H9 (cell line): ENCODE measurements around the gene CMTM4. TPM values are rescaled to one million over a fixed set of nuclear protein-coding genes. Genes with fewer than 3 reads are reported as not detected.

ENCODE experiments used
- DNase-seq: peaks from one replicate; pipeline ENCODE4 v3.0.0-alpha.2; 2017
- H2AFZ ChIP-seq: one replicate; pipeline ENCODE4 v1.6.1; 2013; ENCODE audit warnings: mild to moderate bottlenecking, low read length, control low read depth, moderate library complexity
- H2AK5ac ChIP-seq: 2 replicates; pipeline ENCODE4 v1.6.1; 2013; ENCODE audit warnings: low read length, control low read depth, mixed read lengths; ENCODE audit not compliant: insufficient read length
- H2BK120ac ChIP-seq: one replicate; pipeline ENCODE4 v1.6.1; 2013; ENCODE audit warnings: low read depth, mild to moderate bottlenecking, low read length, control low read depth, inconsistent platforms; ENCODE audit not compliant: poor library complexity, severe bottlenecking
- H2BK12ac ChIP-seq: 2 replicates; pipeline ENCODE4 v1.6.1; 2013; ENCODE audit warnings: low read length, control low read depth, mixed read lengths, low read depth; ENCODE audit not compliant: insufficient read length
- H2BK15ac ChIP-seq: 2 replicates; pipeline ENCODE4 v1.6.1; 2013; ENCODE audit warnings: low read depth, low read length, control low read depth
- H2BK20ac ChIP-seq: one replicate; pipeline ENCODE4 v1.6.1; 2013; ENCODE audit warnings: low read depth, mild to moderate bottlenecking, low read length, control low read depth, inconsistent platforms; ENCODE audit not compliant: poor library complexity, severe bottlenecking
- H2BK5ac ChIP-seq: 2 replicates; pipeline ENCODE4 v1.6.1; 2013; ENCODE audit warnings: low read length, control low read depth, mixed read lengths; ENCODE audit not compliant: insufficient read length
- H3K14ac ChIP-seq: 2 replicates; pipeline ENCODE4 v1.6.1; 2013; ENCODE audit warnings: low read length, control low read depth; ENCODE audit not compliant: insufficient read depth
- H3K18ac ChIP-seq: 2 replicates; pipeline ENCODE4 v1.6.1; 2013; ENCODE audit warnings: low read depth, mild to moderate bottlenecking, mixed read lengths, low read length, control low read depth; ENCODE audit not compliant: insufficient read length
- H3K23ac ChIP-seq: 2 replicates; pipeline ENCODE4 v1.6.1; 2013; ENCODE audit warnings: low read length, control low read depth, mixed read lengths, low read depth; ENCODE audit not compliant: insufficient read length
- H3K23me2 ChIP-seq: 2 replicates; pipeline ENCODE4 v1.6.1; 2013; ENCODE audit warnings: low read depth, mild to moderate bottlenecking, mixed read lengths, low read length, control low read depth; ENCODE audit not compliant: insufficient read length, poor library complexity, severe bottlenecking
- H3K27ac ChIP-seq: 2 replicates; pipeline ENCODE4 v1.5.1; 2013; ENCODE audit warnings: low read length, control low read depth, mixed read lengths, low read depth; ENCODE audit not compliant: insufficient read length
- H3K27me3 ChIP-seq: 2 replicates; pipeline ENCODE4 v1.6.1; 2013; ENCODE audit warnings: low read length, control low read depth, inconsistent platforms; ENCODE audit not compliant: insufficient read depth
- H3K4ac ChIP-seq: 2 replicates; pipeline ENCODE4 v1.6.1; 2013; ENCODE audit warnings: low read depth, mild to moderate bottlenecking, control low read depth, inconsistent platforms, low read length, moderate library complexity
- H3K4me1 ChIP-seq: 2 replicates; pipeline ENCODE4 v1.6.1; 2013; ENCODE audit warnings: low read length, control low read depth, inconsistent platforms; ENCODE audit not compliant: insufficient read depth
- H3K4me2 ChIP-seq: 2 replicates; pipeline ENCODE4 v1.6.1; 2013; ENCODE audit warnings: low read length, control low read depth, mixed read lengths; ENCODE audit not compliant: insufficient read length, insufficient read depth
- H3K56ac ChIP-seq: 2 replicates; pipeline ENCODE4 v1.6.1; 2013; ENCODE audit warnings: low read depth, mild to moderate bottlenecking, mixed read lengths, low read length, control low read depth; ENCODE audit not compliant: insufficient read length
- H3K79me1 ChIP-seq: 2 replicates; pipeline ENCODE4 v1.6.1; 2013; ENCODE audit warnings: low read depth, mild to moderate bottlenecking, moderate library complexity, low read length, control low read depth, inconsistent platforms; ENCODE audit not compliant: insufficient read depth, poor library complexity, severe bottlenecking
- H3K79me2 ChIP-seq: 2 replicates; pipeline ENCODE4 v1.6.1; 2013; ENCODE audit warnings: low read length, control low read depth, inconsistent platforms; ENCODE audit not compliant: insufficient read depth
- H3K9ac ChIP-seq: 2 replicates; pipeline ENCODE4 v1.6.1; 2013; ENCODE audit warnings: low read length, control low read depth, mixed read lengths; ENCODE audit not compliant: insufficient read length; ENCODE audit errors: extremely low read depth
- H3K9me3 ChIP-seq: one replicate; pipeline ENCODE4 v1.6.1; 2013; ENCODE audit warnings: low read depth, low read length, inconsistent platforms; ENCODE audit not compliant: control insufficient read depth
- H3T11ph ChIP-seq: one replicate; pipeline ENCODE4 v1.6.1; 2013; ENCODE audit warnings: mild to moderate bottlenecking, low read length, control low read depth, inconsistent platforms
- H4K20me1 ChIP-seq: one replicate; pipeline ENCODE4 v1.6.1; 2013; ENCODE audit not compliant: control insufficient read depth, insufficient read length, insufficient read depth
- H4K5ac ChIP-seq: 2 replicates; pipeline ENCODE4 v1.6.1; 2013; ENCODE audit warnings: low read depth, mild to moderate bottlenecking, mixed read lengths, low read length, control low read depth; ENCODE audit not compliant: insufficient read length
- H4K8ac ChIP-seq: replicated peaks from 2 replicates; pipeline ENCODE4 v1.6.1; 2013; ENCODE audit warnings: low read length, control low read depth, mixed read lengths, low read depth; ENCODE audit not compliant: insufficient read length
- H4K91ac ChIP-seq: 2 replicates; pipeline ENCODE4 v1.6.1; 2013; ENCODE audit warnings: low read depth, mild to moderate bottlenecking, moderate library complexity, mixed read lengths, low read length, control low read depth; ENCODE audit not compliant: insufficient read length
- H3K27ac Mint-ChIP-seq, 3 experiments: 2 replicates in 2 of 3; 3 replicates in 1 of 3; pipeline ENCODE4 v1.8.0; 2020 to 2021; ENCODE audit warnings: mixed read lengths in 3 of 3, mild to moderate bottlenecking in 1 of 3, moderate library complexity in 1 of 3
- H3K27me3 Mint-ChIP-seq: 2 replicates; pipeline ENCODE4 v1.8.0; 2021; ENCODE audit warnings: low read depth, mild to moderate bottlenecking, moderate library complexity, mixed read lengths
- H3K36me3 Mint-ChIP-seq, 3 experiments: 2 replicates in 2 of 3; 3 replicates in 1 of 3; pipeline ENCODE4 v1.8.0; 2020 to 2021; ENCODE audit warnings: low read depth in 3 of 3, mixed read lengths in 3 of 3; ENCODE audit not compliant: insufficient read depth in 1 of 3
- H3K4me1 Mint-ChIP-seq, 2 experiments: 2 replicates each; pipeline ENCODE4 v1.8.0; 2020; ENCODE audit warnings: mixed read lengths in 2 of 2
- H3K4me3 Mint-ChIP-seq, 2 experiments: 2 replicates in 1 of 2; 3 replicates in 1 of 2; pipeline ENCODE4 v1.8.0; 2020 to 2021; ENCODE audit warnings: mild to moderate bottlenecking in 2 of 2, mixed read lengths in 2 of 2, moderate library complexity in 1 of 2
- H3K9me3 Mint-ChIP-seq, 2 experiments: 2 replicates in 1 of 2; 3 replicates in 1 of 2; pipeline ENCODE4 v1.8.0; 2020; ENCODE audit warnings: mild to moderate bottlenecking in 2 of 2, mixed read lengths in 2 of 2, moderate library complexity in 1 of 2
- CTCF ChIP-seq: fragments of 200-600 bp; sonication (generic); conservative IDR thresholded peaks from 3 replicates; pipeline ENCODE4 v1.8.0; 2021; ENCODE audit warnings: antibody characterized with exemption, mild to moderate bottlenecking
- WGBS: extraction: QIAGEN DNeasy Blood & Tissue Kit; methylation state at CpG from one replicate; pipeline ENCODE4 v1.1.7; 2013; ENCODE audit warnings: missing lambda C conversion rate, low lambda C conversion rate, mixed read lengths; ENCODE audit not compliant: insufficient read length; ENCODE audit errors: extremely low coverage; 5-methylcytosine and 5-hydroxymethylcytosine counted together
- total RNA-seq: library from RNA; stranded (reverse); gene quantifications from 2 replicates; pipeline ENCODE4 v1.2.1, GENCODE V29; 2021

CMTM4 gene
- total RNA-seq, 1 experiment from 2014 or later, result 40.5 TPM

GRCh38 chr16:66695935-66696668 is 441 bp downstream of the CMTM4 start:
- peaks cover 2% of the 10 kb centered on the region for H3K4me1 ChIP-seq
- H4K20me1 ChIP-seq, result no peaks in the 10 kb centered on the region
- H3K79me1 ChIP-seq, result peaks cover 6% of the 10 kb centered on the region
- H3K14ac ChIP-seq, result peak overlapping the region; percentile 59
- peaks cover 1% of the 10 kb centered on the region; the same call in 1 of the 2 replicates for H3K79me2 ChIP-seq
- no peak overlapping the region for H4K5ac ChIP-seq
- no peak overlapping the region for H2AK5ac ChIP-seq
- peak overlapping the region; percentile 7 for H3K18ac ChIP-seq
- no peak overlapping the region for H2BK12ac ChIP-seq
- no peak overlapping the region for H3K23ac ChIP-seq
- no peak for TF ChIP-seq CTCF
- Mint-ChIP-seq H3K4me3 (peak overlapping the region; percentile 78 to 89), H3K27me3 (peaks cover 16% of the 10 kb centered on the region), H3K36me3 (peaks cover 3 to 12% (median 8%) of the 10 kb centered on the region in 3 experiments; a peak in 6 of 7 replicates), H3K27ac (peak overlapping the region in 2 of 3 experiments; percentile 55 to 73; a peak in 2 of 7 replicates), H3K4me1 (peaks cover 41 to 50% of the 10 kb centered on the region in 2 experiments), H3K9me3 (no peaks in the 10 kb centered on the region; a peak in 1 of 5 replicates)
- no peak overlapping the region for H2BK15ac ChIP-seq
- no peak overlapping the region for H2BK5ac ChIP-seq
- H2BK20ac ChIP-seq, result no peak overlapping the region
- no CpG with 5 or more reads among the region's 91 CpGs for WGBS
- no peak overlapping the region for H2BK120ac ChIP-seq
- H3K9ac ChIP-seq, result peak overlapping the region; percentile 47
- H3T11ph ChIP-seq, result no peak overlapping the region
- DNase-seq, result peak; percentile 68
- no peak overlapping the region for H3K56ac ChIP-seq
- H3K23me2 ChIP-seq, result peaks cover 9% of the 10 kb centered on the region
- H3K27ac ChIP-seq, result no peak overlapping the region
- H3K9me3 ChIP-seq, result no peaks in the 10 kb centered on the region
- H3K4me2 ChIP-seq, result peak overlapping the region; percentile 65
- H3K27me3 ChIP-seq, result no peaks in the 10 kb centered on the region
- no peak overlapping the region for H3K4ac ChIP-seq
- H4K91ac ChIP-seq, result no peak overlapping the region
- no peak overlapping the region for H2AFZ ChIP-seq
- no peak overlapping the region for H4K8ac ChIP-seq
